Neuron (in vitro differentiated cells): Measurements from ENCODE around the gene SCTR.

Experiments
- H2AFZ ChIP-seq: one replicate; pipeline ENCODE4 v1.6.1; 2013; ENCODE audit warnings: low read depth, mild to moderate bottlenecking, inconsistent platforms, low read length, moderate library complexity
- H3K27me3 ChIP-seq: one replicate; pipeline ENCODE4 v1.6.1; 2013; ENCODE audit warnings: low read length; ENCODE audit not compliant: insufficient read depth
- H3K36me3 ChIP-seq: one replicate; pipeline ENCODE4 v1.6.1; 2013; ENCODE audit warnings: low read length; ENCODE audit not compliant: insufficient read depth
- H3K4me1 ChIP-seq: one replicate; pipeline ENCODE4 v1.6.1; 2013; ENCODE audit warnings: low read length; ENCODE audit not compliant: insufficient read depth
- H3K4me3 ChIP-seq: 2 replicates; pipeline ENCODE4 v1.5.1; 2013; ENCODE audit warnings: mild to moderate bottlenecking, low read length, moderate library complexity
- H3K9me3 ChIP-seq: one replicate; pipeline ENCODE4 v1.6.1; 2013; ENCODE audit warnings: low read length

SCTR gene

GRCh38 chr2:119482481-119483394 is 41.5 kb downstream of the SCTR start:
- H3K36me3 ChIP-seq, result no peaks in the 10 kb centered on the region
- H3K9me3 ChIP-seq, result no peaks in the 10 kb centered on the region
- H3K27me3 ChIP-seq, result peaks cover 7% of the 10 kb centered on the region
- H3K4me1 ChIP-seq, result no peaks in the 10 kb centered on the region
- no peak overlapping the region for H2AFZ ChIP-seq
- H3K4me3 ChIP-seq, result no peak overlapping the region

DNA sequence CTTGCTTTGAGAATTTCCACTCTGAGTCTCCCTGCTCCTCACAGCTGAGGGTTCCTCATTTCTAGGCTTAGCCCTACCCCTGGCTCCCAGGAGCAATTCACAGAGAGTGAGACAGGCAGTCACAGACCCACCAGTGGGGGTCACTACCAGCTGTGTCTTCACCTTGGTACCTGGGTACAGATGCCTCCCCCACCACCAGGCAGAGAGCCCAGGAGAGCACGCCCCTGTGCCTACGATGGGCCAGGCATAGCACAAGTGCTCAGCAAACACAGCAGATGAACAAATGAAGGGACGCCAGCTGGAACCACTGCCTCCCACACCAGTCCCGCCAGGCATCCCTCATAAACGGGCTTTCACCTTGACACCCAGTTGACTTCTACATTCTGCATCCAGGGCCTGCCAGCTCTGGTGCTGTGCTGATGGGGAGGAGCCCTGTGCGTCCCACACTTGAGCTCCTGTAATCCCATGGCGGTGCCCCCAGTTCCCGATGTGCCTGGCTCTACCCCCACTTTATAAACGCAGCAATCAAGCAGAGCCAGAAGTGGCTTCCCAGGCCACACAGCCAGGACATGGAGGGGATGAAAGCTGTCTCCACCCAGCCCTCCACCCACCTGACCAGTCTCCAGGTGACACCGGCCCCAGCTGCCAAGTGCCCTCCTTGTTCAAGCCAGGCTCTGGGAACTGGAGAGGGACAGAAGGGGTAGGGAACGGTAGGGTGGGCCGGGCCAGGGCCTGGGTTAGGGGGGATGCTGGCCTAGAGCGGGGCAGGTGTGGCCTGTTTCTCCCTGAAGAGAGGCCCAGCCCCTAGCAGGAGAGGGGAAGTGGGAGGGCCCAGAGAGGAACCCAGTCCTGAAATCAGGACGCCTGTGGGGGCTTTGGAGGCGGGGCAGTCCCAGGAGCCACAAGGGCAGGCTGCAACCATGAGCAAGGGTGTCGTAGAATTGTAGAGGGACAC is 42.5 kb downstream of the SCTR start:
- no peaks in the 10 kb centered on the region for H3K4me1 ChIP-seq
- no peaks in the 10 kb centered on the region for H3K36me3 ChIP-seq
- H3K27me3 ChIP-seq, result peaks cover 7% of the 10 kb centered on the region
- H3K9me3 ChIP-seq, result no peaks in the 10 kb centered on the region
- H3K4me3 ChIP-seq, result no peak overlapping the region
- no peak overlapping the region for H2AFZ ChIP-seq

GRCh38 chr2:119480718-119481142 is 43.6 kb downstream of the SCTR start:
- H3K9me3 ChIP-seq, result no peaks in the 10 kb centered on the region
- H2AFZ ChIP-seq, result no peak overlapping the region
- H3K4me3 ChIP-seq, result no peak overlapping the region
- H3K27me3 ChIP-seq, result peaks cover 4% of the 10 kb centered on the region
- no peaks in the 10 kb centered on the region for H3K36me3 ChIP-seq
- no peaks in the 10 kb centered on the region for H3K4me1 ChIP-seq

DNA sequence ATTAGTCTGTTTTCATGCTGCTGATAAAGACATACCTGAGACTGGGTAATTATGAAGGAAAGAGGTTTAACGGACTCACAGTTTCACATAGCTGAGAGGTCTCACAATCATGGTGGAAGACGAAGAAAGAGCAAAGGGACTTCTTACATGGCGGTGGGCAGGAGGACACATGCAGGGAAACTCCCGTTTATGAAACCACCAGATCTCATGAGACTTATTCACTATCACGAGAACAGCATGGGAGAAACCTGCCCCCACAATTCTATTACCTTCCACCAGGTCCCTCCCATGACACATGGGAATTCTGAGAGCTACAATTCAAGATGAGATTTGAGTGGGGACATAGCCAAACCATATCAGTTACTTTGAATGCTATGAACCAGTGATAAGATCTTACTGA is 44.1 kb downstream of the SCTR start:
- H3K27me3 ChIP-seq, result peaks cover 4% of the 10 kb centered on the region
- H3K36me3 ChIP-seq, result no peaks in the 10 kb centered on the region
- H2AFZ ChIP-seq, result no peak overlapping the region
- H3K4me3 ChIP-seq, result no peak overlapping the region
- H3K4me1 ChIP-seq, result no peaks in the 10 kb centered on the region
- no peaks in the 10 kb centered on the region for H3K9me3 ChIP-seq

GRCh38 chr2:119478978-119479295 is 45.3 kb downstream of the SCTR start:
- Histone ChIP-seq H3K4me1 (no peaks in the 10 kb centered on the region), H3K9me3 (no peaks in the 10 kb centered on the region), H2AFZ (no peak overlapping the region), H3K4me3 (no peak overlapping the region), H3K27me3 (peaks cover 4% of the 10 kb centered on the region), H3K36me3 (no peaks in the 10 kb centered on the region)

DNA sequence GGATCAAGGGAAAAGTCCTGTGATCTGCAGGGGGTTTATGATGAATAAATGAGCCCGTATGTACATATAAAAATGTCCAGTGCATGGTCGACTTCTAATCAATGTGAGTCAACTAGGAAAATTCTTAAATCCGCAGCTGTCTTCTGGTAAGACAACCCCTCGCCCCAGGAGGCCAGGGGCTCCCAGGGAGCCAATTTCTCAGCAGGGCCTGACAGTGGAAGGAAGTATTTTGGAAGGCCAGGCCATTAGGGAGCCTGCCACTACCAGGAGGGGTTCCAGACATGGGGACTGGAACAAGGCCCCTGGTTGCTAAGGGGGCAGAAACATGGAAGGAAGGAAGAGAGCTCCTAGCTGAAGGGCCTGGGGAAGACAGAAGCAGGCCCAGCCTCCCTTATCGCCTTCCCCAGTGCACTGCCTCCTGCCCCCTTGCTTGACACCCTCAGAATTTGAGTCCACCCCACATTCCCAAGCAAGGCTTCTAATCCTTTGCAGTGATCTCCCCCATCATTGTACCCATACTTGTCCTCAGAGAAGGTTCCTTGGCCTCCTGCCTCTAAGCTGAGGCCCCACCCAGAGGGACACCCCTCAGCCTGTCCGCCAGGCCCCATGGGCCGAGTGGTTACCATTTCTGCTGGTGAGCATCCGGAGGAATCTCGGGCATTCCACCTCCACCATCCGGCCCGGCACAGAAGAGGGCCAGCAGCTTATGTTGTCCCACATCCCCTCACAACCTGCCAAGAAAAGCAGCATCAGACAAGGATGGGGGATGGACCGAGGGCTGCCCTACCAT is 45.9 kb downstream of the SCTR start:
- Histone ChIP-seq H3K27me3 (peaks cover 4% of the 10 kb centered on the region), H3K4me1 (no peaks in the 10 kb centered on the region), H3K4me3 (no peak overlapping the region), H2AFZ (no peak overlapping the region), H3K9me3 (no peaks in the 10 kb centered on the region), H3K36me3 (no peaks in the 10 kb centered on the region)

GRCh38 chr2:119477113-119477505 is 47.2 kb downstream of the SCTR start:
- H3K36me3 ChIP-seq, result no peaks in the 10 kb centered on the region
- no peak overlapping the region for H3K4me3 ChIP-seq
- H2AFZ ChIP-seq, result no peak overlapping the region
- H3K4me1 ChIP-seq, result no peaks in the 10 kb centered on the region
- no peaks in the 10 kb centered on the region for H3K9me3 ChIP-seq
- peaks cover 4% of the 10 kb centered on the region for H3K27me3 ChIP-seq

- H3K4me1 ChIP-seq, result no peaks in the 10 kb centered on the region
- peaks cover 4% of the 10 kb centered on the region for H3K27me3 ChIP-seq
- no peaks in the 10 kb centered on the region for H3K36me3 ChIP-seq
- H3K9me3 ChIP-seq, result no peaks in the 10 kb centered on the region
- no peak overlapping the region for H3K4me3 ChIP-seq
- H2AFZ ChIP-seq, result no peak overlapping the region
Observed at GRCh38 chr2:119476301-119477112, 47.8 kb downstream of the SCTR start.

DNA sequence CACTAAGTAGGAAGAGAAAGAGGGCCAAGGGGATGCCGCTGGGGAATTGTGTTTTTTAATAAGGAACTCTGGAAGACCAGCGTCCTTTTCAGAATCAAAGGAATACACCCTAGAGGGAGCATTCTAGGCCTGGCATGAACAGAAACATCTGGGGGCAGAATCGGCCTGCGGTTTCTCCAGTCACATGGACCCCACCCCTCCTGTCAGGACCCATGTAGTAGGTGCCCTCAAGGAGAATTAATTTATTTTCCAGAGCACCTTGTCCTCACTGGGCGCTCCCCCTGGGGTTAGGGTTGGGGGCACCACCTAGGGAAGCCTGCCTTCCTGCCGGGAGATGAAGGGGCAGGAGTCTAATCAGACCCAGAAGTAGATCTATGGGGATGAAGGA is 48.4 kb downstream of the SCTR start:
- Histone ChIP-seq H2AFZ (no peak overlapping the region), H3K27me3 (peaks cover under 1% of the 10 kb centered on the region), H3K4me1 (no peaks in the 10 kb centered on the region), H3K9me3 (no peaks in the 10 kb centered on the region), H3K4me3 (no peak overlapping the region), H3K36me3 (no peaks in the 10 kb centered on the region)

DNA sequence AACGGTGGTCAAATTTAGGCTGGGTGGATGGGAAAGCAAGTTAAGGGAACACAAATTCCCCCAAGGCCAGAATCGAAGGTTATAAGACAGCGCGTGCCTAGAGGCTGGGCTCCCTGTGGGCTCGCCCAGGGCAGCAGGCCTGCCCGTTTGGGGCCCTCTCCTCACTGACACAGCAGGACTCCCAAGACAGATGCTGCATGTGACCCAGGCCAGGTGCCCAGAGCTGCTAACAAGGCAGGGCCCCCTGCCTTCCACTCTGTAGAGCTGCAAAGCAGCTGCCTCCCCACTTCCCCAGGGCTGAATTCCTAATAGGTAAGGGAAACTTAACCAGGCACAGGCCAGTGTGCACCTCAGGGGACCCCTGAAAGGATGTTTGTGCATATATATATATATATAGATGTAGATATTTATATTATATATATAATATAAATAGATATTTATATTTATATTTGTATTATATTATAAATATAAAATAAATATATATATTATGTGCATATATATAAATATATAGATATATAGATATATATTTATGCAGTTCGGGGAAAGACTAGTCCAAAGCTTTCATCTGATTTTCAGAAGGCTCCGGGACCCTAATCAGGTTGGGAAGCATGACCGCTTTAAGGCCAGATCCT is 48.9 kb downstream of the SCTR start:
- Histone ChIP-seq H3K36me3 (no peaks in the 10 kb centered on the region), H3K9me3 (no peaks in the 10 kb centered on the region)

DNA sequence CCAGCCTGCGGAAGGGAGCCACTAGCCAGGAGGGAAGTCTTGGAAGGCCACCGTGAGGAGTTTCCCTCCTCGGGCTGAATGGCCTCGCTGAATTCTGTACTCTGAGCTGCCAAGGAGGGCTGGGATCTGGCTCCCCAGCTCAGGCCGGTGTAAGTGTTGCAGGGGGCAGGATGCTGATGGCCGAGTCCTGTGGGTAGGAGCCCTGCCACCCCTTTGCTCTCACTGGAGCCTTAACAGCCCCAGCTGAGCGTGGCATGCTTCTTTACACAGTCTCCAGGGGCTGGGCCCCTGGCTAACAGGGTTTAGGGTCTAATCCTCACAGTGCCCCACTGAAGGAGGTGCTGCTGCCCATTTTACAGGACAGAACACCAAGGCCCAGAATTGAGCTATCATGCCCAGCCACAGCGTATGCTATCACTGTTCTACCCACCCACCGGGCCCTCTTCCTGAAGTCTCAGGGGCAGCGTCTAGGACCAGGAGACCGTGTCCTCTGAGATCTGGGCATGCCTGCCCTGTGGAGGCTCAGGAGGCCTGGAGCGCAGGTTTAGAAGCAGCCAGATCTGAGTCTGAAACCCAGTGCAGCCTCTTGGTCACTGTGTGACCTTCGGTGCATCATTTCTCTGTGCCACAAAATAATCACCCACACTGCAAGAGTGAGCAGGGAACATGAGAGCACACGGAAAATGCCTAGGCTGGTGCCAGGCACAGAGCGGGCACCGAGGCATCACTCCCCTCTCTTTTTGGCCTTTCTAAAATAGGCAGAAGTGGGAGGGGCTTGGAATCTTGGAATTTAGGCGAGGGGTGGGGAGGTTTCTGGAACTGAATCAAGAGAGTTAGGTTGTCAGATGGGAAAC is 49.7 kb downstream of the SCTR start:
- Histone ChIP-seq H2AFZ (no peak overlapping the region), H3K27me3 (no peaks in the 10 kb centered on the region)

More for the DNA sequence above, 48.9 kb downstream of the SCTR start:
- Histone ChIP-seq H3K4me1 (no peaks in the 10 kb centered on the region), H3K27me3 (no peaks in the 10 kb centered on the region), H2AFZ (no peak overlapping the region), H3K4me3 (no peak overlapping the region)

More for the DNA sequence above, 49.7 kb downstream of the SCTR start:
- no peaks in the 10 kb centered on the region for H3K36me3 ChIP-seq
- H3K4me3 ChIP-seq, result no peak overlapping the region
- H3K4me1 ChIP-seq, result no peaks in the 10 kb centered on the region
- H3K9me3 ChIP-seq, result no peaks in the 10 kb centered on the region
